Measurements from ENCODE around the gene KCNN1.

KCNN1 gene

GRCh38 chr19:17947815-17948513 lies 18.9 kb upstream of the KCNN1 start:
- DNase-seq: peak; percentile 95

GRCh38 chr19:17948514-17948900 lies 18.4 kb upstream of the KCNN1 start:
- peak; percentile 50 for DNase-seq

DNA sequence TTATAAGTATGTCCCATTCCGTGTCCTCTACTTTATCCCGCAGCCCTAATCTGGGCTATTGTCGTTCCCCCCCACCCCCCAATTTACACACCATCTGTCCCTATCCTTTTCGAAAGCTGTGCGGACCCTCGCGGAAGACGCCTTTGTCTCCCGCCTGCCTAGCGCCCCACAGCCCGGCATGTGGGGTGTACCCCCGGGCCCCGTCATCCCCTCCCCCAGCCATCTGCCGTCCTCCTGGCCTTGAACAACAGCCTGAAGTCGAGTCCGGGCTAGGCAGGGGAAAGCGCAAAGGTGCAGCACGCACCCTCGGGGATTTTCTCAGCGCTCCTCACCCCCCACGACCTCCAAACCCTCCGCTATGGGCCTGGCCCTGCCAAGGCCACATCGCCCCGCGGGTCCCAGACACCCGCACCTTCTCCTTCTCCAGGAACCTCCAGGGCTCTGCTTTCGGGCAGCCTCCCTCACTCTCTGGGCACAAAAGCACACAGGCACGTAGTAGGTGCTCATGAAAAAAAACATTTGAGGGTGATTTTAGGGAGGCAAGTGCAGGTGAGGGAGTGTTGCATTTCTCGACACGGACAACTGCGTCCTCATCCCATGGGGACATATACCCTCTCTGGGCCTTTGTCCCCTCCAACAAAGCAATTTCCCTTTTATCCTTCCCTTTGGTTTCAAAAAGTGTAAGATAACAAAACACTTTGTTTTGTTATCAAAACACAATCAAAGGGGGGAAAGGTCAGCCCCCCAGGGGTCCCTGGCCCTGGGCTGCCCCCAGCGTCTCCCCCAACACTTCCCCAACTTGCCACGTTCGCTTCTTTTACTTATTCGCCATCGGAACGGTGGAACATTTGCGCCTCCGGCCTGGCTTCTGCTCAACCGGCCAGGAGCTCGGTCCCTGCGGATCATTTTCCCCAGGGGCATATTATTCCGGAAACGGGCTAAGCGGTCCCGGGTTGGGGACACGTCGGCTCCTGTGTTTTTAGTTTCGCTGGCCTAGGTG lies 17.7 kb upstream of the KCNN1 start:
- no peak for DNase-seq

DNA sequence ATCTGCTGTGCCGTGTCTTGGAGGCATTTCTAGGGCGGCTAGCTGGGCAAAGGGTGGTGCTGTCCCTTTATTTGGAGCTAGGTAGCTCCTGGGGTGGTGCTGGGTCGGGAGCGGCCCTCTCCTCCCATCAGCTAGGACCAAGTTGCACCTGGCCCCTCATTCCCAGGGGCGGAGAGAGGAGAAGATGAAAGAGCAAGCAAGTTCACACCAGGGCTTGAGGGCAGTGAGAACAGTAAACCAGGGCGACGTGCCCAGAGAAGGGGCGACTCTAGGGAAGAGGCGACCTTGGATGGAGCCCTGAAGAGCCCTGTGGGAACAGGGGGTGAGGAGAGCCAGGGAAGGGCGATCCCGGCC lies 17.0 kb upstream of the KCNN1 start:
- no peak for DNase-seq

GRCh38 chr19:17950310-17951156 lies 16.4 kb upstream of the KCNN1 start:
- peak; percentile 68 for DNase-seq

- DNase-seq: no peak
These were observed 15.5 kb upstream of the KCNN1 start for GRCh38 chr19:17951157-17951989.

GRCh38 chr19:17951990-17952976 lies 14.6 kb upstream of the KCNN1 start:
- no peak for DNase-seq

DNA sequence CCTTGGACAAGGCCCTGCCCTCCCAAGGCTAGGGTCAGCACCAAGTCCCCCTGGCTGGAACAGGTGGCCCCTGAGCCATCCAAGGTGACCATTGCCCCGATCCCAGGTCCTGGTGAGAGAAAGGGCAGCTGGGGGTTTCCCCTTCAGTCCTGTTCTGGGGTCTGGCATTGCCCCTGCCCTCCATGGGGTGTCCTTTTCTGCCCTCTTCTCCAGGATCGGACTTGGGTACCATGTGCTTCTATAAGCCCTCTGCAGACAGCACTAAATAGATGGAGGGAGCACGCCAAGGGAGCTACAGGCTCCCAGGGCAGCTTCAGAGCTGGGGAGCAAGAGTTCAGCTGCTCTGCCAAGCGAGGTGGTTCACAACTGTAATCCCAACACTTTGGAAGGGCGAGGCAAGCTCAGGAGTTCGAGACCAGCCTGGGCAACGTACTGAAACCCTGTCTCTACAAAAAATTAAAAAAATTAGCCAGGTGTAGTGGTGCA lies 13.5 kb upstream of the KCNN1 start:
- no peak for DNase-seq

GRCh38 chr19:17953869-17954268 lies 13.0 kb upstream of the KCNN1 start:
- DNase-seq: no peak

- DNase-seq: no peak
These were observed 12.5 kb upstream of the KCNN1 start for GRCh38 chr19:17954401-17954800.

- no peak for DNase-seq
These were observed 9.6 kb upstream of the KCNN1 start for GRCh38 chr19:17957149-17957849.

- no peak for DNase-seq
These were observed 9.0 kb upstream of the KCNN1 start for GRCh38 chr19:17957885-17958284.

- no peak for DNase-seq
These were observed 2.8 kb upstream of the KCNN1 start for GRCh38 chr19:17963936-17964691.

GRCh38 chr19:17965370-17966128 lies 1.4 kb upstream of the KCNN1 start:
- no peak for DNase-seq

- DNase-seq: no peak
These were observed 801 bp upstream of the KCNN1 start for GRCh38 chr19:17966129-17966483.

DNA sequence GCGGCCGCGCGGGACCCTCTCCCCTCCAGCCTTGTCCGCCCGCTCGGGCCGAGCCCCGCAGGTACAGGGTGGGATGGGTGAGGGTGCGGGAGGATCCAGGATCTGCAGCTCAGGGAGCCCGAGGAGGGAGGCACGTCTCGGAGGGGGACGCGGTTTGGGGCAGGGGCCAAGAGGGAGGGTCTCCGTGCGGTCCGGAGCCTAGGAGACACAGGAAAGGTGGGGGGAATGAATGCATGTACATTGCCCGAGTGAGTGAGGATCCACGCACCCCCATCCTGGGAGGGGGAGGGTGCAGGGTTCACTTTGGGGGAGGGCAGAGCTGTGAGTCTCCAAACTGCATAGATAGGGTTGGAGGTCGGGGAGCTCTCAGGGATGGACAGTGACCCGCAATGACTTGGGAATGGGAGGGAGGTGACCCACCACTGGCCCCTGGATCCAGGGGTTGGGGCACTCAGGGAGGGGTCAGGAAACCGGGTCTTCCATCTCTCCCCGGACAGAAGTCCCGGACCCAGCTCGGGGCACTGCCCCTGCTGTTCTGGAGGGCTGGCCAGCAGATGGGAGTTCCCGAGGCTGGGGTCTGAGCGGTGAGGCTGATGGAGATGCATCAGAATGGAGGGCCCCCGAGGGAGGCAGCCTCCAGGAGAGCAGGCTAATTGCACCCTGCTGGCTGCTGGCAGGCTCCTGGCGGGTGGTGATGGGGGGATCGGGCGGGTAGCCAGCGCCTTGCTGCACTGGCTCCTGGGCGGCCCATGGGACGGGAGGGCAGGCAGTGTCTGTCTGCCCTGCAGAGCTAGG lies 547 bp downstream of the KCNN1 start:
- DNase-seq: no peak

- DNase-seq: no peak
These were observed 1.5 kb downstream of the KCNN1 start for GRCh38 chr19:17968362-17968761.
